ENCODE results near the gene AP1G1. TPM values are rescaled to one million over a fixed set of nuclear protein-coding genes. Genes with fewer than 3 reads are reported as not detected.

Gene AP1G1
- total and polyA plus RNA-seq, 2 donors from 2014 or later, result 28.0 to 111 TPM

- H3K27me3 ChIP-seq (ENCODE audit: control insufficient read depth, insufficient read depth, low read length), result no peaks in the 10 kb centered on the region
- H3K4me3 ChIP-seq (ENCODE audit: low read length in 3 of 3), result no peak overlapping the region
- peaks cover 0 to 15% (median 0%) of the 10 kb centered on the region in 3 donors for H3K36me3 ChIP-seq (ENCODE audit: control insufficient read depth in 2 of 3, insufficient read depth in 3 of 3, low read length in 3 of 3)
- FAIRE-seq (no peak), DNase-seq (no peak)
- H3K27ac ChIP-seq (ENCODE audit: low read depth in 2 of 2, low read length in 2 of 2), result no peak overlapping the region
- intact Hi-C loops (cut with DNase I), result no loop called here
- H3K9me3 ChIP-seq (ENCODE audit: control insufficient read depth in 2 of 3, insufficient read depth in 1 of 3, low read length in 3 of 3), result no peaks in the 10 kb centered on the region
- peaks cover 0 to 22% (median 0%) of the 10 kb centered on the region in 3 donors for H3K4me1 ChIP-seq (ENCODE audit: control insufficient read depth in 2 of 3, insufficient read depth in 2 of 3, low read depth in 1 of 3, low read length in 3 of 3)
- TF ChIP-seq, protein P1, sequence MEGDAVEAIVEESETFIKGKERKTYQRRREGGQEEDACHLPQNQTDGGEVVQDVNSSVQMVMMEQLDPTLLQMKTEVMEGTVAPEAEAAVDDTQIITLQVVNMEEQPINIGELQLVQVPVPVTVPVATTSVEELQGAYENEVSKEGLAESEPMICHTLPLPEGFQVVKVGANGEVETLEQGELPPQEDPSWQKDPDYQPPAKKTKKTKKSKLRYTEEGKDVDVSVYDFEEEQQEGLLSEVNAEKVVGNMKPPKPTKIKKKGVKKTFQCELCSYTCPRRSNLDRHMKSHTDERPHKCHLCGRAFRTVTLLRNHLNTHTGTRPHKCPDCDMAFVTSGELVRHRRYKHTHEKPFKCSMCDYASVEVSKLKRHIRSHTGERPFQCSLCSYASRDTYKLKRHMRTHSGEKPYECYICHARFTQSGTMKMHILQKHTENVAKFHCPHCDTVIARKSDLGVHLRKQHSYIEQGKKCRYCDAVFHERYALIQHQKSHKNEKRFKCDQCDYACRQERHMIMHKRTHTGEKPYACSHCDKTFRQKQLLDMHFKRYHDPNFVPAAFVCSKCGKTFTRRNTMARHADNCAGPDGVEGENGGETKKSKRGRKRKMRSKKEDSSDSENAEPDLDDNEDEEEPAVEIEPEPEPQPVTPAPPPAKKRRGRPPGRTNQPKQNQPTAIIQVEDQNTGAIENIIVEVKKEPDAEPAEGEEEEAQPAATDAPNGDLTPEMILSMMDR (IDR thresholded peaks at IDR 0.05; ENCODE audit: borderline replicate concordance, extremely low read depth, insufficient read depth), result no peak
- no peak overlapping the region for H3K9ac ChIP-seq (ENCODE audit: low read length in 3 of 3)
Measured at GRCh38 chr16:71777329-71777728, 31.3 kb downstream of the AP1G1 start.

- FAIRE-seq, result no peak
- H3K27ac ChIP-seq (ENCODE audit: low read depth in 2 of 2, low read length in 2 of 2), result no peak overlapping the region
- H3K36me3 ChIP-seq (ENCODE audit: control insufficient read depth in 2 of 3, insufficient read depth in 3 of 3, low read length in 3 of 3), result peaks cover 0 to 19% (median under 1%) of the 10 kb centered on the region in 3 donors
- H3K9me3 ChIP-seq (ENCODE audit: control insufficient read depth in 2 of 3, insufficient read depth in 1 of 3, low read length in 3 of 3), result no peaks in the 10 kb centered on the region
- peaks cover 0 to 13% (median 0%) of the 10 kb centered on the region in 3 donors for H3K4me1 ChIP-seq (ENCODE audit: control insufficient read depth in 2 of 3, insufficient read depth in 2 of 3, low read depth in 1 of 3, low read length in 3 of 3)
- intact Hi-C loops (cut with DNase I), result no loop called here
- DNase-seq, result no peak
- H3K4me3 ChIP-seq (ENCODE audit: low read length in 3 of 3), result no peak overlapping the region
- TF ChIP-seq, protein P1 (IDR thresholded peaks at IDR 0.05; ENCODE audit: borderline replicate concordance, extremely low read depth, insufficient read depth), result no peak
- no peak overlapping the region for H3K9ac ChIP-seq (ENCODE audit: low read length in 3 of 3)
- no peaks in the 10 kb centered on the region for H3K27me3 ChIP-seq (ENCODE audit: control insufficient read depth, insufficient read depth, low read length)
Measured at GRCh38 chr16:71775949-71776348, 32.7 kb downstream of the AP1G1 start.

DNA sequence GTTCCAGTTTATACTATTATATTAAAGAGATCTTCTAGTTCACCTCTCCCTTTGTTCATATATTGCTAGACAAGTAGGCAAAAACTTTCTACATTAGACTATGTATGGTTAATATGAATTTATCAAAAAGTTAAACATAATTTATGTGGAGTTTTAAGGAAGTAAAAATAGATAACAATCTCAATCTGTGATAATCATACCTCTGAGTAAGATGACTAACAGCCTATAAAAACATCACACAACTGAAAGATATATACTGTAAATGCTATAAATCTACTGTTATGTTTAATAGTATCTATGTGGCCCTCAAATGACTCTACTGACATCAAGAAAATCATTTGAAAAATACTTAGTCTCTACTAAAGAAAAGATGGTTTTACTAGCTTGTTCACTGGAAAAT lies 37.1 kb downstream of the AP1G1 start:
- Histone ChIP-seq H3K27me3 (ENCODE audit: control insufficient read depth, insufficient read depth, low read length) (no peaks in the 10 kb centered on the region), H3K9me3 (ENCODE audit: control insufficient read depth in 2 of 3, insufficient read depth in 1 of 3, low read length in 3 of 3) (no peaks in the 10 kb centered on the region), H3K36me3 (ENCODE audit: control insufficient read depth in 2 of 3, insufficient read depth in 3 of 3, low read length in 3 of 3) (peaks cover 6 to 12% (median 9%) of the 10 kb centered on the region in 3 donors), H3K4me1 (ENCODE audit: control insufficient read depth in 2 of 3, insufficient read depth in 2 of 3, low read depth in 1 of 3, low read length in 3 of 3) (peaks cover 0 to 8% (median 0%) of the 10 kb centered on the region in 3 donors), H3K4me3 (ENCODE audit: low read length in 3 of 3) (no peak overlapping the region), H3K27ac (ENCODE audit: low read depth in 2 of 2, low read length in 2 of 2) (no peak overlapping the region), H3K9ac (ENCODE audit: low read length in 3 of 3) (no peak overlapping the region)
- DNase-seq (no peak), FAIRE-seq (no peak)
- intact Hi-C loops (cut with DNase I), result no loop called here
- TF ChIP-seq, protein P1 (IDR thresholded peaks at IDR 0.05; ENCODE audit: borderline replicate concordance, extremely low read depth, insufficient read depth), result no peak

DNA sequence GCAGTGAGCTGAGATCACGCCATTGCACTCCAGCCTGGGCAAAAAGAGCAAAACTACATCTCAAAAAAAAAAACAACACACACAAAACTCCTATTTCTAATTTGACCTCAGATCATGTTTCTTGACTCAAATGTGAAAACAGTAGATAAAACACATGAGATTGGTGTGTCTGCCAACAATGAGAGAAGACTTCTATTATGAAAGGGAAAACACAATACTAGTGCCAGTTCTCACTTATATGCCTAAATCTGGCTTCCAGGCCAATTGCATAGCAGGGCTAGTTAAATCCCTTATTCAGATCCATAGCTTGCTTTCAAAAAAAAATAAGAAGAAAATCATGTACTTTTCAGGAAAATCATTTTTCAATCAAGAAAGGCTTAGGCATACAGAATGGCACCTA lies 39.4 kb downstream of the AP1G1 start:
- H3K36me3 ChIP-seq (ENCODE audit: control insufficient read depth in 2 of 3, insufficient read depth in 3 of 3, low read length in 3 of 3), result peaks cover 6 to 11% (median 11%) of the 10 kb centered on the region in 3 donors
- no peak for DNase-seq
- no peaks in the 10 kb centered on the region for H3K9me3 ChIP-seq (ENCODE audit: control insufficient read depth in 2 of 3, insufficient read depth in 1 of 3, low read length in 3 of 3)
- H3K4me3 ChIP-seq (ENCODE audit: low read length in 3 of 3), result no peak overlapping the region
- no peaks in the 10 kb centered on the region for H3K27me3 ChIP-seq (ENCODE audit: control insufficient read depth, insufficient read depth, low read length)
- TF ChIP-seq, protein P1 (IDR thresholded peaks at IDR 0.05; ENCODE audit: borderline replicate concordance, extremely low read depth, insufficient read depth), result no peak
- no peak overlapping the region for H3K9ac ChIP-seq (ENCODE audit: low read length in 3 of 3)
- H3K4me1 ChIP-seq (ENCODE audit: control insufficient read depth in 2 of 3, insufficient read depth in 2 of 3, low read depth in 1 of 3, low read length in 3 of 3), result peaks cover 0 to 8% (median 0%) of the 10 kb centered on the region in 3 donors
- H3K27ac ChIP-seq (ENCODE audit: low read depth in 2 of 2, low read length in 2 of 2), result no peak overlapping the region
- no peak for FAIRE-seq
- intact Hi-C loops (cut with DNase I), result no loop called here
